RWPE2 (cell line): ENCODE data around the gene ZNF184.

ENCODE experiments used
- ATAC-seq: fragments of 200-7000 bp; cut with Tn5 transposase; 3 replicates; pipeline ENCODE4 v1.9.1; 2021; ENCODE audit warnings: low read depth
- DNase-seq: peaks from one replicate; pipeline ENCODE4 v3.0.0-alpha.2; 2020; ENCODE audit warnings: low spot score
- H3K27ac ChIP-seq: fragments of 450-650 bp; 2 replicates; pipeline ENCODE4 v1.5.1; 2017; ENCODE audit warnings: mild to moderate bottlenecking; ENCODE audit not compliant: poor library complexity, severe bottlenecking
- H3K27me3 ChIP-seq: fragments of 250-450 bp; sonication (Bioruptor Pico); 2 replicates; pipeline ENCODE4 v1.5.1; 2021; ENCODE audit warnings: mild to moderate bottlenecking, moderate library complexity; ENCODE audit not compliant: insufficient read depth, poor library complexity, severe bottlenecking
- H3K36me3 ChIP-seq: fragments of 250-450 bp; sonication (Bioruptor Pico); 2 replicates; pipeline ENCODE4 v1.5.1; 2020; ENCODE audit warnings: low read depth, mild to moderate bottlenecking, moderate library complexity
- H3K4me1 ChIP-seq: fragments of 250-450 bp; sonication (Bioruptor Pico); 2 replicates; pipeline ENCODE4 v1.5.1; 2021; ENCODE audit warnings: mild to moderate bottlenecking, moderate library complexity; ENCODE audit not compliant: insufficient read depth, poor library complexity, severe bottlenecking
- H3K4me3 ChIP-seq: fragments of 250-450 bp; sonication (Bioruptor Pico); 2 replicates; pipeline ENCODE4 v1.5.1; 2021; ENCODE audit warnings: mild to moderate bottlenecking, moderate library complexity; ENCODE audit not compliant: severe bottlenecking
- H3K9me3 ChIP-seq: fragments of 250-450 bp; sonication (Bioruptor Pico); 2 replicates; pipeline ENCODE4 v1.5.1; 2021; ENCODE audit warnings: mild to moderate bottlenecking, moderate library complexity; ENCODE audit not compliant: severe bottlenecking
- CTCF ChIP-seq: fragments of 450-650 bp; IDR thresholded peaks from one replicate; pipeline ENCODE4 v1.5.1; 2017; ENCODE audit warnings: mild to moderate bottlenecking, moderate library complexity; ENCODE audit not compliant: poor library complexity, severe bottlenecking

ZNF184 gene

GRCh38 chr6:27514906-27515495 lies 42.1 kb upstream of the ZNF184 start:
- Histone ChIP-seq H3K27ac (no peak overlapping the region), H3K36me3 (no peaks in the 10 kb centered on the region), H3K9me3 (no peaks in the 10 kb centered on the region), H3K27me3 (no peaks in the 10 kb centered on the region), H3K4me3 (no peak overlapping the region), H3K4me1 (peaks cover 5% of the 10 kb centered on the region)
- no peak for TF ChIP-seq CTCF
- ATAC-seq: no peak
- no peak for DNase-seq

GRCh38 chr6:27512525-27512924 lies 39.6 kb upstream of the ZNF184 start:
- Histone ChIP-seq H3K4me3 (no peak overlapping the region), H3K9me3 (no peaks in the 10 kb centered on the region), H3K36me3 (no peaks in the 10 kb centered on the region), H3K4me1 (no peaks in the 10 kb centered on the region), H3K27me3 (no peaks in the 10 kb centered on the region), H3K27ac (no peak overlapping the region)
- no peak for TF ChIP-seq CTCF
- DNase-seq (no peak), ATAC-seq (no peak)

GRCh38 chr6:27507041-27507956 lies 34.4 kb upstream of the ZNF184 start:
- Histone ChIP-seq H3K4me1 (no peaks in the 10 kb centered on the region), H3K36me3 (no peaks in the 10 kb centered on the region), H3K4me3 (no peak overlapping the region), H3K27ac (no peak overlapping the region), H3K27me3 (no peaks in the 10 kb centered on the region), H3K9me3 (no peaks in the 10 kb centered on the region)
- ATAC-seq (no peak), DNase-seq (no peak)
- TF ChIP-seq CTCF: no peak

GRCh38 chr6:27505209-27506027 lies 32.5 kb upstream of the ZNF184 start:
- Histone ChIP-seq H3K27ac (no peak overlapping the region), H3K36me3 (no peaks in the 10 kb centered on the region), H3K4me3 (no peak overlapping the region), H3K27me3 (no peaks in the 10 kb centered on the region), H3K4me1 (peaks cover 4% of the 10 kb centered on the region), H3K9me3 (no peaks in the 10 kb centered on the region)
- ATAC-seq (peak; percentile 78), DNase-seq (no peak)
- no peak for TF ChIP-seq CTCF
